ENCODE measurements around the gene CAMTA1.

The CAMTA1 gene

DNA sequence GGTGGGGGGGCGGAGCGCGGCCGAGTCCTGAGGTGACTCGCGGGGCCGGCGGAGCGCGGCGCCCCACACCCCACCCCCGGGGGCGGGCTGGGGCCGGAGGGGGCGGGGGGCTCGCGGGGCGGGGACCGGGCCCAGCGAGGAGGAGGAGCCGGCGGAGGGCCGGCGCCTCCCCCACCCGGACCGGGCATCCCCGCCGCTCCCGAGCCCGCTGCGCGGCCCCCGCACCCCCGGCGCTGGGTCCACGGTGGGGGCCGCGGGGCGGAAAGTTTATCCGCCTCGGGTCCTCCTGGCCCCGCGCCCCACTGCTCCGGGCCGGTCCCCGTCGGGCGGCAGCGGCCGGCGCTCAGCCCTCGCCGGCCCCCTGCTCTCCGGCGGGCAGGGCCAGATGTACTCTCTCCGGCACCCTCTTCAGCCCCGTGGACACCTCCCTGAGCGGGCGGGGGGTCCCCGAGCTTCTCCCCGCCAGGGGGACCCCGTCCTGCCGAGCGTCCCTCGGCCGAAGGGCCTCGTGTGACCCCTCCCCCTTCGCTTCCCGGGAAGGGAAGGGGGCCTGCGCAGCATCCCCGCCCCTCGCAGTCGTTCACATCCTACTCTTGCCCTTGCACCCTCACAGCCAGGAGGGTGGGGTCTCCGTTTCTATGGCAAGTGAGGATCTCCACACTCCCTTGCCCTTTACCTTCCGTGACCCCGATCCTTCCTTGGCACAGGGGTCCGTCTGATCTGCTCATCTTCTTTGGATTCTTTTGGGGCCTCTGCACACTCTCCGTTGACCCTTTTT is 663 bp downstream of the CAMTA1 start:
- peak; percentile 36 for DNase-seq (ENCODE audit: low read depth)
- H3K4me3 ChIP-seq (ENCODE audit: low read length) = peak overlapping the region; percentile 70
- TF ChIP-seq, protein P1, sequence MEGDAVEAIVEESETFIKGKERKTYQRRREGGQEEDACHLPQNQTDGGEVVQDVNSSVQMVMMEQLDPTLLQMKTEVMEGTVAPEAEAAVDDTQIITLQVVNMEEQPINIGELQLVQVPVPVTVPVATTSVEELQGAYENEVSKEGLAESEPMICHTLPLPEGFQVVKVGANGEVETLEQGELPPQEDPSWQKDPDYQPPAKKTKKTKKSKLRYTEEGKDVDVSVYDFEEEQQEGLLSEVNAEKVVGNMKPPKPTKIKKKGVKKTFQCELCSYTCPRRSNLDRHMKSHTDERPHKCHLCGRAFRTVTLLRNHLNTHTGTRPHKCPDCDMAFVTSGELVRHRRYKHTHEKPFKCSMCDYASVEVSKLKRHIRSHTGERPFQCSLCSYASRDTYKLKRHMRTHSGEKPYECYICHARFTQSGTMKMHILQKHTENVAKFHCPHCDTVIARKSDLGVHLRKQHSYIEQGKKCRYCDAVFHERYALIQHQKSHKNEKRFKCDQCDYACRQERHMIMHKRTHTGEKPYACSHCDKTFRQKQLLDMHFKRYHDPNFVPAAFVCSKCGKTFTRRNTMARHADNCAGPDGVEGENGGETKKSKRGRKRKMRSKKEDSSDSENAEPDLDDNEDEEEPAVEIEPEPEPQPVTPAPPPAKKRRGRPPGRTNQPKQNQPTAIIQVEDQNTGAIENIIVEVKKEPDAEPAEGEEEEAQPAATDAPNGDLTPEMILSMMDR (IDR thresholded peaks at IDR 0.05; ENCODE audit: insufficient read depth, low read depth, low read length, missing control alignments) = no peak

DNA sequence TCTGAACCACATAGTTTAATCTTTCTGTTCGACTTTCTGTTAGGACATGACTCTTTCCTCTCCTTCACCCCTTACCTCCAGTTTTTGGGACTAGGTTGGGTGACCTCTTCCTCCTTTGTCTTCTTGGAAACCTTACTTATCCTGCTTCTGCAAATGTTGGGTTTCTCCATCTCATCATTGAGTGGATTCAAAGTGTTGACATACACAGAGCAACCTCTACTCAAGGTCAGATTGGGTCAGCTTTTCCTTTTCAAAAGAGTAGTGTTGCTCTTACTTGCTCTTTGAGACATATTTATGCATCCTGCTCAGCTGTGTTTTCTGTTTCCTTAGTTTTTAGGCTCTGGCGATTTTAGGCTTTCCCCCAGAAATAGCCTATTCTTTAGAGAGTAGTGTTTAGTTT is 3.7 kb downstream of the CAMTA1 start:
- TF ChIP-seq, protein P1 (IDR thresholded peaks at IDR 0.05; ENCODE audit: insufficient read depth, low read depth, low read length, missing control alignments) = no peak
- no peak overlapping the region for H3K4me3 ChIP-seq (ENCODE audit: low read length)
- DNase-seq (ENCODE audit: low read depth) = no peak

GRCh38 chr1:6790146-6790545 is 4.9 kb downstream of the CAMTA1 start:
- TF ChIP-seq, protein P1 (IDR thresholded peaks at IDR 0.05; ENCODE audit: insufficient read depth, low read depth, low read length, missing control alignments) = no peak
- H3K4me3 ChIP-seq (ENCODE audit: low read length) = no peak overlapping the region
- DNase-seq (ENCODE audit: low read depth) = no peak

DNA sequence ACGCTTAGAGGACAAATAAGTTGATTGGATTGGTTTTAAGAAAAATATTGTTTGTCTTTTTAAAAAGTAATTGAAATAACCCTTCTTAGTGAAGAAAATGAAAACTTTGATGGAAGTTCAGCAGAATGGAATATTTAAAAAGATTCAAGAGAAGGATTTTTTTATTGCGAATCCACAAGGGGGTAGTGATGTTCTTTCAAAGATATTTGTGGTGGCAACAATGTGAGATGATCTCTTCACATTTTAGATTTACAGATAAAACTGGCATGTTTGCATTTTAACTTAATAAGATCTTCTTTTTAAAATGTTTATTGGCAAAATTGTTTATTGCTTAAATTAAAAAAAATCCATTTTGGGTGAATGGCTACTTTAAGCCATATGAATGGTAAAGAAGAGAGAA is 8.9 kb downstream of the CAMTA1 start:
- TF ChIP-seq, protein P1 (IDR thresholded peaks at IDR 0.05; ENCODE audit: insufficient read depth, low read depth, low read length, missing control alignments) = peak; percentile 20
- H3K4me3 ChIP-seq (ENCODE audit: low read length) = no peak overlapping the region
- DNase-seq (ENCODE audit: low read depth) = peak; percentile 52

DNA sequence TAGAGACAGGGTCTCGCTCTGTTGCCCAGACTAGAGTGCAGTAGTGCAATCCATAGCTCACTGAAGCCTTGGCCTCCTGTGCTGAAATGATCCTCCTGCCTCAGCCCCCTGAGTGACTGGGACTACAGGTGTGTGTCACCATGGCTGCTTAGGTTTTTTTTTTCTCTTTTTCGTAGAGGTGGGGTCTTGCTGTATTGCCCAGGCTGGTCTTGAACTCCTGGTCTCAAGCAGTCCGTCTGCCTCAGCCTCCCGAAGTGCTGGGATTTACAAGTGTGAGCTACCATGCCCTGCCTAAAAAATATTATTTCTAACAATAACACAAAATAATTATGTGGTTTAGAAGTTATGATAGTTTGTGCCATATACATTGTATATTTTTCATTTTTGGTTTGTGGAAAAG is 9.9 kb downstream of the CAMTA1 start:
- H3K4me3 ChIP-seq (ENCODE audit: low read length) = no peak overlapping the region
- TF ChIP-seq, protein P1 (IDR thresholded peaks at IDR 0.05; ENCODE audit: insufficient read depth, low read depth, low read length, missing control alignments) = no peak
- DNase-seq (ENCODE audit: low read depth) = no peak

- H3K4me3 ChIP-seq (ENCODE audit: low read length) = no peak overlapping the region
- TF ChIP-seq, protein P1 (IDR thresholded peaks at IDR 0.05; ENCODE audit: insufficient read depth, low read depth, low read length, missing control alignments) = no peak
- no peak for DNase-seq (ENCODE audit: low read depth)
Measured at GRCh38 chr1:6795661-6796060, 10.4 kb downstream of the CAMTA1 start.

DNA sequence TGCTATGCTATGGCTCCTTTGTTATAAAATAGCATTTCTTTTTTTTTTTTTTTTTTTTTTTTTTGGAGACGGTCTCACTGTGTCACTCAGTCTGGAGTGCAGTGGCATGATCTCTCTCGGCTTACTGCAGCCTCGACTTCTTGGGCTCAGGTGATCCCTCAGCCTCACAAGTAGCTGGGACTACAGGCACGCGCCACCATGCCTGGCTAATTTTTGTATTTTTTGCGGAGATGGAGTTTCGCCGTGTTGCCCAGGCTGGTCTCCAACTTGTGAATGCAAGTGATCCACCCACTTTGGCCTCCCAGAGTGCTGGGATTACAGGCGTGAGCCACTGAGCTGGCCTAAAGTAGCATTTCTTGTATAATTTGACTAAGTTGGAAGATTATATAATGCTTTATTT is 10.8 kb downstream of the CAMTA1 start:
- no peak for DNase-seq (ENCODE audit: low read depth)
- TF ChIP-seq, protein P1 (IDR thresholded peaks at IDR 0.05; ENCODE audit: insufficient read depth, low read depth, low read length, missing control alignments) = no peak
- no peak overlapping the region for H3K4me3 ChIP-seq (ENCODE audit: low read length)

Measured in epithelial cell of esophagus (primary cell).